Measurements from ENCODE around the gene ADAT1. TPM values are rescaled to one million over a fixed set of nuclear protein-coding genes. Genes with fewer than 3 reads are reported as not detected.

ADAT1 gene
- total and polyA plus RNA-seq, 2 of the 8 experiments (the other 6 are each of a cell fraction or from before 2014, with no cell fraction given) = 30.7 to 44.7 TPM

DNA sequence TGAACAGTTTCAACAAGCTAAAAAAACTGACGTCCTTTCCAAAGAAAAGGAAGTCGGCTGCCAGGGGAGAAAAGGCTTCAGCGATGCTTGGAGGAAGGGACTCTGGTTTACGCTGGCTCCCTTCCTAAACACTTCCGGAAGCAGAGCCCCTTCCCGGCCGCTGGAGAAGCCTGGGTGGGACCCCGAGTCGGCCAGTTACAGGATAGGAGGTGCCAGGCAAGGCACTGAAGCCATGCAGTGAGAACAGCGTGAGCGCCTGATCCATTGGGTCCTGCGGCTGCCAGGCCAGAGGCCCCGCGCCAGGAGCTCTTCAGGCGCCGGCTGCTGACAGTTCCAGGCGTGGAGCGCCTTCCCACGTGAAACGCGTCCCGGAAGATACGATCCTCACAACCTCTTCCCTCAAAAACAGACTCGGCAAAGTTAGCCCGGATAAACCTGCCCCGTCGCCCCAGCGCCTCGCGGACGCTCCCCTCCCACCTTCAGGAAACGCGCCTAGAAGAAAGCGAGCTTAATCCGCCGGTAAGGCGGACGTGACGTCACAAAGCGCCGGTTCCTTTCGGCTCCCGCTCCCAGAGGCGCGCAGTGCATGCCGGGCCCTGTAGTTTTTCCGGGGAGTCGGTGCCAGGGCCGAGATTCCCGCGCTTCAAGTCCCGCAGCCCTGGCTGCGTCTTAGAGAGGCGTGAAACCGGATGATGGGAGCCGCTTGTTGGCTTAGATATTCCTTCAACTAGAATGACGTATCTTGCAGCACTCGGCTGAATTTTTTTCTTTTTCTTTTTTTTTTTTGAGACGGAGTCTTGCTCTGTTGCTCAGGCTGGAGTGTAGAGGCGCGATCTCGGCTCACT is at the start of gene ADAT1 (continued):
- TF ChIP-seq POU5F1 (IDR thresholded peaks at IDR 0.05; ENCODE audit: low read depth, low read length) (no peak), CREB1 (IDR thresholded peaks at IDR 0.05) (peak; percentile 94), BCL11A (IDR thresholded peaks at IDR 0.05; ENCODE audit: low read depth in 2 of 2, low read length in 2 of 2) (no peak), JUND (IDR thresholded peaks at IDR 0.05; ENCODE audit: low read length) (no peak; the same call in 1 of the 2 replicates), BRCA1 (IDR thresholded peaks at IDR 0.05; ENCODE audit: low read depth, low read length) (peak; percentile 94), TAF1 (IDR thresholded peaks at IDR 0.05; ENCODE audit: low read depth, low read length) (peak; percentile 85; the same call in 1 of the 2 replicates), HDAC6 (IDR thresholded peaks at IDR 0.05; ENCODE audit: low read depth, low read length) (no peak), SIRT6 (IDR thresholded peaks at IDR 0.05; ENCODE audit: low read length) (no peak), KDM4A (IDR thresholded peaks at IDR 0.05; ENCODE audit: low read depth, low read length, severe bottlenecking) (peak; percentile 79), CHD2 (IDR thresholded peaks at IDR 0.05; ENCODE audit: low read length) (peak; percentile 99), KDM1A (IDR thresholded peaks at IDR 0.05; ENCODE audit: borderline replicate concordance, low read length) (no peak), ZNF274 (IDR thresholded peaks at IDR 0.05; ENCODE audit: borderline replicate concordance, extremely low read depth, low read length) (no peak)
- TF ChIP-seq, protein P1, sequence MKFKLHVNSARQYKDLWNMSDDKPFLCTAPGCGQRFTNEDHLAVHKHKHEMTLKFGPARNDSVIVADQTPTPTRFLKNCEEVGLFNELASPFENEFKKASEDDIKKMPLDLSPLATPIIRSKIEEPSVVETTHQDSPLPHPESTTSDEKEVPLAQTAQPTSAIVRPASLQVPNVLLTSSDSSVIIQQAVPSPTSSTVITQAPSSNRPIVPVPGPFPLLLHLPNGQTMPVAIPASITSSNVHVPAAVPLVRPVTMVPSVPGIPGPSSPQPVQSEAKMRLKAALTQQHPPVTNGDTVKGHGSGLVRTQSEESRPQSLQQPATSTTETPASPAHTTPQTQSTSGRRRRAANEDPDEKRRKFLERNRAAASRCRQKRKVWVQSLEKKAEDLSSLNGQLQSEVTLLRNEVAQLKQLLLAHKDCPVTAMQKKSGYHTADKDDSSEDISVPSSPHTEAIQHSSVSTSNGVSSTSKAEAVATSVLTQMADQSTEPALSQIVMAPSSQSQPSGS (IDR thresholded peaks at IDR 0.05; ENCODE audit: low read length) = no peak; the same call in 1 of the 2 replicates
- TF ChIP-seq, protein P2, sequence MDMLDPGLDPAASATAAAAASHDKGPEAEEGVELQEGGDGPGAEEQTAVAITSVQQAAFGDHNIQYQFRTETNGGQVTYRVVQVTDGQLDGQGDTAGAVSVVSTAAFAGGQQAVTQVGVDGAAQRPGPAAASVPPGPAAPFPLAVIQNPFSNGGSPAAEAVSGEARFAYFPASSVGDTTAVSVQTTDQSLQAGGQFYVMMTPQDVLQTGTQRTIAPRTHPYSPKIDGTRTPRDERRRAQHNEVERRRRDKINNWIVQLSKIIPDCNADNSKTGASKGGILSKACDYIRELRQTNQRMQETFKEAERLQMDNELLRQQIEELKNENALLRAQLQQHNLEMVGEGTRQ (IDR thresholded peaks at IDR 0.05; ENCODE audit: low read length) = no peak

Data from H1 (cell line).